ENCODE measurements around the gene PBX1.

DNA sequence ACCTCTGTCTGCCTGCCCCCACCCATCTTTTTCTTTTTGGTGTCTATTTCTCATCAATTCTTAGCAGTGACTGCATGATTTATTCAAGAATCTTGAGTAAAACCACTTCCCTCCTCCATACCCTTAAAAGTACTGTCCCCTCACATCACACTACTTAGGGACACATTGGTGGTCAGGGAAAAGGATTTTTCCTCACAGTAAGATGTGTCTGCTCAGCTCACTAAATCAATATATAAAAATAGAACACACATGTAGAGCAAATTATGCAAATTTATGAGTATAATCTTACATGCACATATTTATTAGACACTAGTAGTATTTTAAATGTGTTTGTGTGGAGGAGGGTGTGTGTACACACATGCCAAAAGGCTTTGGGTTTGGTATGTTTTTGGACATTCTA, 202.0 kb downstream of the PBX1 start:
- TF ChIP-seq, protein P1, sequence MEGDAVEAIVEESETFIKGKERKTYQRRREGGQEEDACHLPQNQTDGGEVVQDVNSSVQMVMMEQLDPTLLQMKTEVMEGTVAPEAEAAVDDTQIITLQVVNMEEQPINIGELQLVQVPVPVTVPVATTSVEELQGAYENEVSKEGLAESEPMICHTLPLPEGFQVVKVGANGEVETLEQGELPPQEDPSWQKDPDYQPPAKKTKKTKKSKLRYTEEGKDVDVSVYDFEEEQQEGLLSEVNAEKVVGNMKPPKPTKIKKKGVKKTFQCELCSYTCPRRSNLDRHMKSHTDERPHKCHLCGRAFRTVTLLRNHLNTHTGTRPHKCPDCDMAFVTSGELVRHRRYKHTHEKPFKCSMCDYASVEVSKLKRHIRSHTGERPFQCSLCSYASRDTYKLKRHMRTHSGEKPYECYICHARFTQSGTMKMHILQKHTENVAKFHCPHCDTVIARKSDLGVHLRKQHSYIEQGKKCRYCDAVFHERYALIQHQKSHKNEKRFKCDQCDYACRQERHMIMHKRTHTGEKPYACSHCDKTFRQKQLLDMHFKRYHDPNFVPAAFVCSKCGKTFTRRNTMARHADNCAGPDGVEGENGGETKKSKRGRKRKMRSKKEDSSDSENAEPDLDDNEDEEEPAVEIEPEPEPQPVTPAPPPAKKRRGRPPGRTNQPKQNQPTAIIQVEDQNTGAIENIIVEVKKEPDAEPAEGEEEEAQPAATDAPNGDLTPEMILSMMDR (IDR thresholded peaks at IDR 0.05), result no peak
- no peak for TF ChIP-seq POLR2A (IDR thresholded peaks at IDR 0.05)

All from right lobe of liver (tissue), 4 donors.